HG02840 (cell line): ENCODE measurements around the gene PYHIN1.

Experiments used
- ATAC-seq: cut with Tn5 transposase; IDR thresholded peaks from one replicate; pipeline ENCODE4 v1.9.1; 2021; ENCODE audit warnings: mild to moderate bottlenecking, moderate library complexity, moderate number of reproducible peaks; ENCODE audit not compliant: unreplicated experiment, low FRiP score

PYHIN1 gene

GRCh38 chr1:159011751-159012150 lies 80.4 kb downstream of the PYHIN1 start:
- ATAC-seq: no peak

- no peak for ATAC-seq
These were observed 81.1 kb downstream of the PYHIN1 start for GRCh38 chr1:159012495-159012894.

DNA sequence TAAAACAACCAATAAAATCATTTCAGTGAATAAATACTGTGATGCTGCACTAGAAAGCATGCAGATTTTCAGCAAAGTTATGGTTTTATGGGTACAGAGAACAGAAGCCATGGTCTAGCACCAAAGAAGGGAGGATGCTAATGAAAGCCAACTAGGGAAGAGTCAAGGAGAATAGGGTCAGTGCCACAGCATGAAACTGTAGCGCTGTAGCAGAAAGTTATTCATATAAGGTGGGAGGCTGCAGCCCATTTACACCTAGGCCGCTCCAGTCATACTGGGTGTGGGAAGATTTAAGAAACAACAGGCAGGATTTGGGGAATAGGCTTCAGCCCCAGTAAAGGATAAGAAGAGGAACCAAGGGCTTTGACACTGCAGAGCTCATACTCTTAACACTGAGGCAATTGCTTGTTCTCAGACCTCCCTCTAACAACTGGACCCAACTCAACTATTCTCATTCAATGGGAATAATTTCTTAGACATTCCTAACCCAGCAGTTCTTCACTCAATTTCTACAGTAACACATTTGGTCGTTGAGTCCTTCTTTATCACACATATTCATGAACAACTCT lies 82.7 kb downstream of the PYHIN1 start:
- ATAC-seq: no peak

- ATAC-seq: no peak
These were observed 83.5 kb downstream of the PYHIN1 start for GRCh38 chr1:159014851-159015250.

- peak; percentile 95 for ATAC-seq
These were observed 84.1 kb downstream of the PYHIN1 start for GRCh38 chr1:159015440-159015909.

GRCh38 chr1:159023723-159024122 lies 92.4 kb downstream of the PYHIN1 start:
- no peak for ATAC-seq

DNA sequence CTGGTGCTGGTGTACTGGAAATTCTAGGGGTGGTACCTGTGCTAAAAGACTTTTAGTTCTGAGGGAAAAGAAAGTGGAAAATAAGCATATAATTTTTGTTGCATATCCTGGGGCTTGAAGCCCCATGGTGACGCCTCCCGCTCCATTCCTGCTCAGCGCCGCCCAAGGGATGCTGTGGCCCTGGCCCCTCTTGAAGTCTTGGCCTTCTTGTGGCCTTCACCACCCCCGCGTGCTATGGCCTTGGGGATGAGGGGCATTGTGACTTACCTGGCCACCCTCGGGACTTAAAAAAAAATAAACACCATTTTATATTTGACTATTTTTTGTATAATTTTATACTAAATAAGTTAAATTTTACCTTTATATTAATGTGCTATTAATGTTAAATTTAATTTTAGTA lies 93.7 kb downstream of the PYHIN1 start:
- no peak for ATAC-seq
